Epithelial cell of esophagus (primary cell): ENCODE data around the gene GMPR2.
A peak's percentile ranks its signal among the peaks of the same experiment; 100 is the strongest.

Experiments used
- DNase-seq: peaks from one replicate; pipeline ENCODE4 v3.0.0; 2010; ENCODE audit warnings: low read depth
- H3K4me3 ChIP-seq: 2 replicates; pipeline ENCODE4 v1.5.1; 2011; ENCODE audit warnings: mild to moderate bottlenecking, low read length, control low read depth
- CTCF ChIP-seq: IDR thresholded peaks from 2 replicates; pipeline ENCODE4 v1.5.1; 2011; ENCODE audit warnings: low read depth, mild to moderate bottlenecking, low read length, control low read depth, inconsistent platforms; ENCODE audit not compliant: insufficient read depth; ENCODE audit errors: missing control alignments

The GMPR2 gene

DNA sequence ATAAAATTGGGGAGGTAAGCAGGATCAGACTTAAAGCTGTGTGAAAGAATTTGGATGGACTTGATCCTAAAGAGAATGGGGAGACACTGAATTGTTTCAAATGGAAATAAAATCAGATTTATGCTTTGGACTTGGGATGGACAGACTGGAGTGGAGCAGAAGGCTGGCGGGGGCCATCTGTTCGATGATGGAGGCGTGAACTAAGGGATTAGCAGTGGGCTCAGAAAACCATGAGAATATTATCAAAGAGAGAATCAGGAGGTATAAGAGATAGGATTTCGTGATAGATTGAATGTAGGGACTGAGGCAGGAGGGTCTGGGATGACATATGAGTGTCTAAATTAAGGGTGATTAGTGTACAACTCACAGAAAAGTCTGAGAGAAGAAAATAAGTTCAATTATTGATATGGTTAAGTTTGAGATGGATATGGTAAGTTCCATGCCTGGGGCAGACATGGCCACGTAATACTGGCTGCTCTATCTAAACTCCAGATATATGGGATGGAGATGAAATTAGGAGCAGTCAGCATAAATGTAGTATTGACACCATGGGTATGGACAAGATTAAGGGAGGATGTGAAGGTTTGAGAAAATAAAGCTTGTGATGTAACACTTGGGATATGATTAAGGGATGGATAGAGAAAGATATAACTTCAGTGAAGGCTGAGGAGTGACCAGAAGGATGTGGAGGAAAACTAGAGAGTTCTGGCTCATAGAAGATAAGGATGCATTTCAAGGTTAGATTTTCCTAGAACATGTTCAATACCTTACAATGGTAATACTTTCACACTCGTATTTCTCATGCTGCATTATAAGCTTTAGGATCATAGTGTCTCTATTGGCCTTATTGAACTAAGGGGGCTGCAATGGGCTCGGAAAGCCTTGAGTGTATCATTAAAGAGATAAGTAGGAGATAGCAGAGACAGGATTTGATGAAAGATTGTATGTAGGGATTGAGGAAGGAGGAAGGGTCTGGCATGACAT, 28.3 kb upstream of the GMPR2 start:
- TF ChIP-seq CTCF: no peak
- no peak overlapping the region for H3K4me3 ChIP-seq
- DNase-seq: no peak

DNA sequence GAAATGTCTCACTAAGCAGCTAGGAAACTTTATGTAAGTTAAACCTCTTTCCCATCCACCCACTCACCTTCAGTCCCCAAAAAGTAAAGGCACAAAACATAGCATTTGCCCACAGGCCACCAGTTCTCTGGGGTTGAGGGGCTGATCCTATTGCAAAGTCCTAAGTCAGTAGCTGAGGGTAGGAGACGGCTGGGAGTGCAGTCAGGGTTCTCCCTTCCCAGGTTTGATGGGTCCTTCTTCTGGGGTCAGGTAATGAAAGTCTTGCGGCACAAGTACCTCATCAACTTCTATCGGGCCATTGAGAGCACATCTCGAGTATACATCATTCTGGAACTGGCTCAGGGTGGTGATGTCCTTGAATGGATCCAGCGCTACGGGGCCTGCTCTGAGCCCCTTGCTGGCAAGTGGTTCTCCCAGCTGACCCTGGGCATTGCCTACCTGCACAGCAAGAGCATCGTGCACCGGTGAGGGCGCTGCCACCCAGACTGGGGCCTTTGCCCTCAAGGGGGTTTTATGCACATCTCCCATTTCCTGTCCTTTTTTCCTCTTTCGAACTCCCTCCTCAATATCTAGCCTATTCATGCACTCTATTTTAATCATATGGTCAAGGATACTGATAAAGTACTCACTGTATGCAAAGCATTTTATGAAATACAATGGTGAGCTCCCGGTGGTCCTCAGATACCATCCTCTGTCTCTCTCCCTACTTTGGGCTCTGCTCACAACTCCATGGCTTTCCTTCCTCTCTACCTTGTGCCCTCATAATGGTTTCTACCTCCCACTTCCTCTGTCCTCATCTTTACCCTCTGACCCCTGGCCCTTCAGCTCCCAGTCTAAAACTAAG, 26.2 kb upstream of the GMPR2 start:
- TF ChIP-seq CTCF: no peak
- H3K4me3 ChIP-seq: no peak overlapping the region
- no peak for DNase-seq

GRCh38 chr14:24207104-24207551, 25.6 kb upstream of the GMPR2 start:
- H3K4me3 ChIP-seq: no peak overlapping the region
- DNase-seq: no peak
- TF ChIP-seq CTCF: no peak

- DNase-seq: no peak
- no peak for TF ChIP-seq CTCF
- H3K4me3 ChIP-seq: no peak overlapping the region
Observed at GRCh38 chr14:24207625-24208024, 25.1 kb upstream of the GMPR2 start.

- no peak for TF ChIP-seq CTCF
- H3K4me3 ChIP-seq: no peak overlapping the region
- DNase-seq: no peak
Observed at GRCh38 chr14:24211311-24211710, 21.4 kb upstream of the GMPR2 start.

GRCh38 chr14:24212924-24213865, 19.5 kb upstream of the GMPR2 start, which contains the start of gene CHMP4A:
Gene CHMP4A, minus strand, starts transcription at chr14:24213488. Its CDS starts 49 bp downstream, at chr14:24213439.
- peak within 1 kb of the TSS; percentile 88 for H3K4me3 ChIP-seq
- DNase-seq: peak; percentile 98
- peak; percentile 18 for TF ChIP-seq CTCF
